GM18907 (cell line): ENCODE results near the gene SPTB.

Experiments used
- ATAC-seq: cut with Tn5 transposase; IDR thresholded peaks from one replicate; pipeline ENCODE4 v1.9.1; 2021; ENCODE audit warnings: mild to moderate bottlenecking, moderate library complexity; ENCODE audit not compliant: unreplicated experiment

The SPTB gene

DNA sequence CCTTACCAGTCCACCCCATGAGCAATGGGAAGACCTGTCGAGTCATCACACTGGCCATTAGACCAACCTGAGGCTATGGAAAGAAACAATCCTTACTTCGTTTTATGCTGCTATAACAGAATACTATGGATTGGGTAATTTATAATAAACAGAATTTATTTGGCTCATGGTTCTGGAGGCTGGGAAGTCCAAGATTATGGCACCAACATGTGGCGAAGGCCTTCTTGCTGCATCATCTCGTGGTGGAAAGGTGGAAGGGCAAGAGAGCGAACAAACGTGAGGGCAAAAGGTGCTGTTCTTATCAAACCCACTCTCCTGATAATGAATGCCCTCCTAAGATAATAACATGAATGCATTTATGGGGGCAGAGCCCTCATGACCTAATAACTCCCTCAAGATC lies 9.6 kb upstream of the SPTB start:
- no peak for ATAC-seq

DNA sequence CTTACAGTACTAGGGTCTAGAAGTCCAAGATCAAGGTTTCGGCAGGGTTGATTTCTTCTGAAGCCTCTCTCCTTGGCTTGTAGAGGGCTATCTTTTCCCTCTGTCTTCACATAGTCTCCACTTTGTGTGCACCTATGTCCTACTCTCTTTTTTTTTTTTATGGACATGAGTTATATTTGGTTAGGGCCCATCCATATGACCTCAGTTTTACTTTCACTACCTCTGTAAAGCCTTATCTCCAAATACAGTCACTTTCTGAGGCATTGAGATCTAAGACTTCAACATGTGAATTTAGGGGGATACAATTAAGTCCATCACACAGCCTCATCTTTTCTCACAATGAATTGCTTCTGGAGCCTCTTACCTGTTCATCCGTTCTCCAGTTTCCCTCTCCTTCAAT lies 5.9 kb upstream of the SPTB start:
- ATAC-seq, result no peak

DNA sequence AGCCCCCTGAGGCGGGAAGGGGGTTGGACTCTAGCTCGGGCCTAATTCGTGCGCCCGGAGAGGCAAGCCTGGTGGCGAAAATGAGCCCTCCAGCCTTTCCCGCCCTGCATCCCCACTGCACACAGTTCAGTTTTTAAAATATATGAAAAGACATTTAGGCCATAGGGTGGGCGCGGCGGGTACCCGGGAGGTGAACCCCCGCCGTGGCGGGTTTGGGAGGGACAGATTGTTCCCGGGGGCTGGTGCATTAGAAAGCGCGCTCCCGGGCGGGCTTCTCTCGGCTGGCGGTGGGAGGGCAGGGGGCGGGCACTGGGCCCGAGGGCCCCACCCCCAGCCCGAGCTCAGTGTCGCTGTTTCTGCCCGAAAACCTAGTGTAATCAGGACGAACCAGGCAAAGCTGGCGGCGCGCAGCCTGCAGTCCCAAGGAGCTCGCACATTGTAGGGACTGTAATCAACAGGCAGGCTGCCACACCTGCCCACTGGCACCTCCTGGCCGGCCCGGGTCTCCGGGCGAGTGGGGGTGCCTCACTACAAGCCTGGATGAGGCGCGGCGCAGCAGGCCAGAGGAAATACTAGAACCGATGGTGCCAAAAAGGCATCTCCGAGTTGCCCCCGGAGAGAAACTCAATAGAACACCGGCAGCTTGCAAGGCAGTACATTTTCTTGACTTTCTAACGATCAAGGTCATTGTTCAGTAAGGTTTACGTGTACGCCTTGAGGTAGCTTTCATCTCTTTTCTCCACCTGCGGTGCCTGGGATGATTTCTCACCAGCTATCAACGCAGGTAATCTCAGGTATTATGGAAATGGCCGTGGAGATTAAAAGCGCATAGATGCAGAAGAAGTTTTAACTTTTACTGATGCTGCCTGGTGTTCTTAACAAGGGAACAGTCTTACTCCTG lies 764 bp upstream of the SPTB start:
- ATAC-seq, result peak; percentile 57

DNA sequence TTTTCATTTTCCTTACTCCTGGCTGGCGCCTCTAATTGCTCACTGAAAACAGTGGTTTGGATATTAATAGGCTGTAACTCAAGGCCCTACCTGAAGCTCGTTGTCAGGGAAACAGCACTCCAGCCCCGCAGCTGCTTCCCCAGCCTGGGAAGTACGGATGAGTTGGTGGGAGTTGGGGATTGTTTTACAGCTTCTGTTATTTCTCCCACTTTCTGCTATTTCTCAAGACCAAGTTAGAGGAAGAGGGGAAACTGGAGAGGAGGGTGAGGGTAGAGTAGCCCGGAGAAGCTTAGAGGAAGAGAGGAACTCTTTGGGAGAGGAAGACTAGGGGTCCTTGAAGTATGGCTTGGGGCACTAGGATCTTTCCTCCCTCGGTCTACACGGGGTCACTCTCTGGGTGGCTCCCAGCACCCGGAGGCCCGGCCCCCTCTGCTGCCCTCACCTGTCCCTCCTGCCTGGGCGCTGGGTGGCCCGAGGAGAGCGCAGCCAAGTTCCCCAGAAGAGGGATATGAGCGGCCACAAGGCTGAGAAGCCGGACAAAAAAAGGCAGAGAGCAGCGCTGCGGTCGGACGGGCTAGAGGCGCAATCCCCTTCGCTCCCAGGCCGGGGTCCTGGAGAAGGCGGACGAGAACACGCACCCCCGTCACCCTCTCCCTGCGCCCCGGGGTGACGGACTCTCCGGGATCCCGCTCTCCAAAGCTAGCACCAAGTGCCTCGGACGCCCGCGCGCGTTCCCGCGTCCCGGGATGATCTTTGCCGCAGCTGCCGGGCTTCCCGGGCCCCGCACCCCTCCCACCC lies 671 bp downstream of the SPTB start:
- ATAC-seq, result no peak

DNA sequence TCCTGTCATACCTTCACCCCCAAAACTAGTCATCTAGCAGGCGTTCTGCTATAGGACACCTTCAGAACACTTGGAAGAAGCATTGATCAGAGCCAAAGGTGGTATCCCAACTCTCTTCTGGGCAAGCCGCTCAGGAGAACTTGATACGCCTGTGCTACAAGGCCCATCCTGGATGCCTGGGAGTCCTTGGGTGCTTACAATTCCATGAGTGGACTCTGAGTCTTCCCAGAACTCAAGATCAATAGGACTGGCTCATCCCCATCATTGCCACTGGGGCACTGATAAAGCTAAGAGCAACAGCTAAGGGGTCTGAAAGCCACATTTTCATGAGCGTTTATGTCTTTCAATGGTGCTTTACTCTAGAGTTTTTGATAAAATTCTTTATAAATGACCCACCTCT lies 1.9 kb downstream of the SPTB start:
- no peak for ATAC-seq

DNA sequence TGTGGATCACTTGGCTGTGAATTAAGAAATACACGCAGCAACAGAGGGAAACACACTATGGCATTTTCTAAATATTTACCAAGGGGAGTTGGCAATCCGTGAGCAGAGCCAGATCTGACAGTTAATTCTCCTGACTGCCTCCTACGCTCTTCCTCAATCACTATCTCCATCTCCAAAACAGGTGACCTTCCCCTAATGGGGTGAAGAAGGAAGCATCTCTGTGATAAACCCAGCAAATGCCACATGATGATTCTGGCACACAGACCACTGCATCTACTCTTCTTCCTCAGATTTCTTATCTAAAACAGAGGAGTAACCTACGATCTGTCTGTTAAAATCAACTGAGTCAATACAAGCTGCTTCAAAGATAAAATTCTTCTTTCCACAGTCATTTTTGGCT lies 4.4 kb downstream of the SPTB start:
- ATAC-seq, result no peak

DNA sequence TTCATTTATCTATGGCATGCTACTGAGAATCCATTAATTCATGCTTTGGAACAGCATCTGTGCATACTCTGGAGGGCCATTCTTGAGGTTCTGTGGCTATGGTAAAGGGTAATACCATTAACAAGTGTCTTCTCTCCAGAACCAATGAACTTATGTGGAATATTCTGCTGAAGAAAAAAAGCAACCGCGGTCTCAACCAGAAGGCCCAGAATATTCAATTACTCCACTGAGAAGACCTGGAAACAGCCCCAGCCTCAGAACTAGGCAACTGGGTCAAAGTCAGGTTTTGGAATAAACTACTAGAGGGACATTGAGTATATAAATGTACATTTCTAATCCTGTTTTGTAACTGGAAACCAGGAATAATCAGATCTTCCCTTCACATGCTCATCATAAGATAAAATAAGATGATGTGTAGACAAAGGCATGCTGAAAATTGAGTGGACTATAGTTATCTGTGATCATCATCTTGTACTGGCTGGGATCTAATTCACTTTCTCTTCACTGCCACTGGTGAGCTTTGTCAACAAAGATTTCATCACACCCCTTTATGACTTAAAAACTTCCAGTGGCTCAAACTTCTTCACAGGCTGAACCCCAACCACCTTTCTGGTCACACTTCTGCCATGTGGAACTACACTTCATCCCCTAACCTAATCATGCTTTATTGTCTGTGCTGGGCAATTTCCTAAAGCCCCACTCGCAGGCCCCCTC lies 6.0 kb downstream of the SPTB start:
- ATAC-seq, result no peak

DNA sequence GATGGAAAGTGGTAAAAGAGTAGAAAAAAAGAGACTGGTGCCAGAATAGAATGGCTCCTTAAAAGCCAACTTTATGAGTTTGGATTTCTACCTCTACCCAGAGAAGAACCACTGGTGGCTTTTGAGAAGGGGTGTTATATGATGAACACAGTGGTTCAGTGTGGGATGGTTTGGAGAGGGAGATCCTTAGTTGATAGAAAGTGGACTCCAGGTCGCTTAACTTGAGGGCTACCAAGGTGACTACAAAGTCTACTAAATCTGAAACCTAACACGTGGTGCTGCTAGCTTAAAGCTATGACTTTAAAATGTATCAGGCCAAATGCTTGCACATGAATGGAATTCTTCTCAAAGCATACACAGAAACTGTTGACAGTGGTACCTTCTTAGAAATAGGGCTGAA lies 8.4 kb downstream of the SPTB start:
- ATAC-seq, result no peak

DNA sequence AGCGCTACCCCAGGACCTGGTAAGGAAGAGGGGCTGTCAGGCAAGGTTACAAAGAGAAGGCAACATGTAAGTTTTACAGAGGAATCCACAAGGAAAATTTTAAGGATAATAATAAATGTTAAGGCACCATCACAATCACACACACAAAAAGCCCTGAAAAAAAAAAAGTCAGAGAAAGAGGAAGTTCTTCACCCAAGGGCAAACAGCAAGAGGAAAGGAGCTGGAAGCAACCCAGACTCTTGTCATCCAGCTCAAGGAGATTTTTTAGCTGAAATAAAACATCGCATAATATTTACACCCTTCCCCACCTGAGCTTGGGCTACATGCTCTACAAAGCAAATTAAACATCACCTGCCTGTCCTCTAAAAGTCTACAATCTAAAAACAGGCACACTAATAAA lies 9.5 kb downstream of the SPTB start:
- ATAC-seq, result no peak

DNA sequence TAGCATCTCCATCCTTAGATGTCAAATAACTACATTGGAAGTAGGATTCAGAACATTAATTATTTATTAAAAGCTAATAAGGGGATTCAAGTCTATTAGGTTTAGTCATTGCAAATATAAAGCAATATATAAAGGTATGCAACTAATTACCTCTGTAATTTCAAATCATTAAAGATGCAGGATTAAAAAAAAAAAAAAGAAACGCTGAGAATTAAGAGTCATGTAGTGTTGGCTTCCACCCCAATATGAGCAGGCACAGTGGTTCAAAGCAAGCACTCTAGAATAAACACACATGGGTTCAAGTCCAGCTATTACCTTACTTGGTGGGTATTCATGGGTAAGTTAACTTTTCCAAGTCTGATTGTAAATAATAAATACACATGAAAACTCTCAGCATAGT lies 10.9 kb downstream of the SPTB start:
- no peak for ATAC-seq

DNA sequence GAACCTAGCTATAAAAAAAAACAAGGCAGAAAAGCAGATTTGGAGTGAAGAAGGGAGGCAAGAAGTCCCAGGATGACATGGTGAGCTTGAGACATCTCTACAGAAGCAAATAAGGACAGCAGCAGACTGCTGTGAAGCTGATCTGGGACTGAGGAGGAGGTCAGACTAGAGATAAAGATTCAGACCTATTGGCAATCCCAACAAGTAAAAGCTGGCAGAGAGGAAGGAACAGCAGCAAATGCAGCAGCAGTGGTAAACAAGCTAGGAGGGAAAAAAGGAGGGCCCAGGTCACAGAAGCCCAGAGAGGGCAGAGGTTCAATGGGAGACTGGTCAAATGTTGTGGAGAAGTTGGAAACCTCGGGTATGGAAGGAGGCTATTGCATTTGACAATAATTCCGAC lies 11.3 kb downstream of the SPTB start:
- ATAC-seq, result no peak

DNA sequence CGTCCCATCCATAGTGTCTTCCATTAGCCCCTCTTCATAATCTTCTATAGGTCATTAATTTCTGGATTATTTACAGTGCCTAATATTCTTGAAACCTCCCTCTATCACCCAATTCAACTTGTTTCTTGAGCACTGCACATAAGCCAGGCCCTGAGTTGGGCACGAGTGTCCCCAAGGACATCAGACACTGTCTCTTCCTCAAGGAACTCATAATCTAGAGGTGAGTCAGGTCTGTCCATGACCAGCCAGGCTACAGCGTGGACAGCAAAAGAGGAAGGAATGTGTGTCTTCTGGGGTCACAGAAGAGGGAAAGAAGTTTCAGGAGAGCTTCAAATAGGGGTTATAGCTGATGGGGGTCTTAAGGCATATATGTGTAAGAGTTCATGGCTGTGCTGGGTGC lies 12.5 kb downstream of the SPTB start:
- ATAC-seq, result no peak

DNA sequence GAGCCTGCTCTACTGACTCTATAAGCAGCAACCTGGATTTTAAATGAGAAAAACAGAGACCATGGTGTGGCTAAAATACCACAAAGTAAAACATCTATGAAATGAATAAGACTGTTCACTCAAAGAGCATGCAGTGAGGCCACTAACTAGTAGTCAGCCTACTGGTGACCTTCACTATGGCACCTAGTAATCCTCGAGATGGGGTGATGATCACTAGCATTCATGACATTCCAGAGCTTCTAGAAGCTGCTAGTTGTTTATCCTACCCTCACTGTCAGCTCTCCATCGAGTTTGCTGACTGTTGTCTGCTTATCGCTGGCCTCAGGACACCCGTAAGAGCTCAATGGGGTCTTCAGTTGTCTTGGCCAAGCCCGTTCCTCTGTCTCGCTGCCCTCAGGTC lies 13.7 kb downstream of the SPTB start:
- no peak for ATAC-seq

DNA sequence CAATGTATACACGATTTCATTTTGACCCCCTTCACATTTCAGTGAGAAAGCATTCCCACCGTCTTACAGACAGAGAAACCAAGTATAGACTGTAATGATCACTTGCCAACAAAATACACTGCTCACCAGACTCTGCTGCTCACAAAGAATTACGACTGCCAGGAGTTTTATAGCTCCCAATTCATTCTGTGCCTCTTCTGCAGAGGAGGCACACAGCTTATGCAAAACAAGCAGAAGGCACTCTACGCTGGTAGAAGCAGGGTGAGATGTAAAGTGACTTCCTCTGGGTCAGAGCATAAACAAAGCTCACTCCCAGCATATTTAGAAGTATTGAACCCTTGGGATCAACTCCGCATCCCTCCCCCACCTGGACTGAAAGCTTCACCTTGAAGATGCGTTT lies 14.6 kb downstream of the SPTB start:
- ATAC-seq, result no peak

DNA sequence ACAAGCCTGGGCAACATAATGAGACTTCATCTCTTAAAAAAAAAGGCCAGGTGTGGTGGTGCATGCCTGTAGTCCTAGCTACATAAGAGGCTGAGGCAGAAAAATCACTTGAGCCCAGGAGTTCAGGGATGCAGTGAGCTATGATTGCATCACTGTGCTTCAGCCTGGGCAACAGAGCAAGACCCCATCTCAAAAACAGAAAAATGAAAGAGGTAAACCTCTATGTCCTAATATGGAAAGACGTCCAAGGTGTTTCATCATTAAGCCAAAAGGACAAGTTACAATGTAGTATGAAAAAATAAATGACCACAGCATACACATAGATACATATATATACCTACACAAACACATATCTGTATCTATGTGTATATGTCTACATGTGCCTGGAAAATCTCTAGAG lies 15.4 kb downstream of the SPTB start:
- no peak for ATAC-seq

DNA sequence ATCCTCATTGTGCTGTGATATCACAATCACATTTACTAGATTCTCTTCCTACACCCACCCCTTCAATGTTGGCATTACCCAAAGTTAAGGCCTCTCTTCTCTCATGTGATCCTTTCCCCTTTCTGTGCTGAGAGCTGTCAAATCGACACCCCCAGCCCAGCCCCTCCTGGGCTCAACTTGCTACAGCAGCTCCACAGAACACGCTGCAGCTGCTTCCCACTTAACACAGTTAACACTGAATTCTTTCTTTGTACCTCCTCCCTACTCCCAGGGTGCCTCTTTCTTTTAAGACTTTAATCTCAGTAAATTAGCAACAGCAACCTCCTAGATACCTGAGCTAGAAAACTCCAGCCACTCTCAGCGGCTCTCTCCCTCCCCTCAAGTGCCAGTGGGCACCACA lies 17.8 kb downstream of the SPTB start:
- ATAC-seq, result no peak

DNA sequence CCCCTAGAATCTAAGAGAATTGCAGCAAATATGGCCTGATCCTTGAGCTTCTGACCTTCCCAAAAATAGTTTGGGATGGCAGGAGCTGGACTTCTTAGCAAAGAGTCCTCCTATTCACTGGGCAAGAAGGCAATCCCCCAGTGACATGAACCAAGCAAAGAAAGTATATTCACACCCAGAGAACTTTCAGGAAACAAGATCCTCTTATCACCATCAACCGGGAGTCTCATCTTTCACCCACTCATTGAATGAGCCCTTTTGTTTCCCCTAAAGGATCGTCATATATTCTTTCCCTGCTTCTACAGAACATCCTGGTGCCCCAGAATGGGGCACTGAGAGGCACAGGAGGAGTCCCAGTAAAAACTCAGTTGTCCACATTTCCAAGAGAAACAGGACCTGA lies 19.7 kb downstream of the SPTB start:
- no peak for ATAC-seq

DNA sequence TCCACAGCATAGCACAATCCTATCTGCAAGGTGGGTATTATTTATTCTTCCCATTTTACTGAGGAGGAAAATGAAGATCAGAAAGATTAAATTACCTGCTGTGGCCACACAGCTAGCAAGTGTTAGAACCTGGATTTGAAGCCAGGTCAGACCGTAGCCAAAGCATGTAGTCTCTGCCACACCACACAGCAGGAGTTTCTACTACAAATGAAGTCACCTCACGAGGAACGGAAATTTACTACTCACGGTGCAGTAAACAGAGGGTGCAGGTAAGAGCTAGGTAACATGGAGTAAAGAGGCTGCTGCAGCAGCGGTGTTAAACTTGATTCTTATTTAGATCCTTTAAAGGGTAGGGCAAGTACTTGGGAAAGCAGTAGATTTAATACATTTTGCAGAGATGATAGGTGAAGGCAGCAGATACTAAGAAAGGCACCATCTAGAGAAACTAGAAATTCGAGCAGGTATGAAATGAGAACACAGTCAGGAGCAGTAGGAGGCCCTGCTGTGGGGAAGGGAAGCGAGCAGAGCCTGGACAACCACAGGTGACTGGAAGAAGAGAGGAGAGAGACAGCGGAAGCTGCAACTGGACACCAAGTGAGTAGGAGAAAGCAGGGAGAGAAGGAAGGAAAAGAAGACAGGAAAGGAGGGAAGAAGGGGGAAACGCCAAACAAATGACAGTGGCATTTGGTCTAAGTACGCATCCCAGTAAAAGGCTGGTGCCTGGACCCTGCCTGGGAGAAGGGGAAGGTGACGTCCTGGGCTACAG lies 21.5 kb downstream of the SPTB start:
- no peak for ATAC-seq

DNA sequence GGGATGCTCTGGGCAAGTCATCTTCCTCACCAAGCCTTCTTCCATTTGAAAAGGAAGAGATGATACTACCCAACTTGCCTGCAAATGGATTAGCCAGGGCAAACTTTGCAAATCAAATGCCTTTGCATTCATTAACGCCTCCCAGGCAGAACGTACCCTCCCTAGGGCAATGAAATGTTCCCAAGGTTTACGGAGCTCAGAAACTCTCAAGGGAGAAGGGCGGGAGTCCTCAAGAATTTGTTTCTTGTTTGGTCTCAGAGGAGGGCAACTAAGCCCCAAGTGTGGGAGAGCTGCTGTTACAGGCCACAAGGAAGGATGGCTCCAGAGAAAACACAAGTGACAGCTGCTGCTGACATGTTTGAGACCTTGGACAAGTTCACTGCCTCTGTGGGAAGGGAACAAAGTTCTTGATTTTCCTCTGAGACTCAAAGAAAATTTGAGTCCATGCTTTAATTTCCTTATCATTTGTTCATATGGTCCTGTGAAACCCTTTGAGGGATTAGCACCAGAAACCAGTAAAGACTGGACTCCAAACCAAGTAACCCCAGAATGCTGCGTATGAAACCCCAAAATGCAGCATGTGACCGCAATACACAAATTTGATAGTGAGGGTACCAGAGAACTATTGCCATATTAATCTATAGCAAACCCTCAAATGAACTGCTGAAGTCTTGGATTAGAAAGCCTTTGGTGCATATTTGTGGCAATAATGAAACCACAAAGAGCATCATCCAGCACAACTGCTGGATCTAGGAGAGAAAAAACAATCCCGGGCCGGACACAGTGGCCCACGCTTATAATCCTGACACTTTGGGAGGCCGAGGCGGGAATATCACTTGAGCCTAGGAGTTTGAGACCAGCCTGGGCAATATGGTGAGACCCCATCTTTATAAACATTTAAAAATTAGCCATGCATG lies 22.9 kb downstream of the SPTB start:
- ATAC-seq, result no peak
